ENCODE data around the gene NDUFA13. TPM values are rescaled to one million over a fixed set of nuclear protein-coding genes. Genes with fewer than 3 reads are reported as not detected.

NDUFA13 gene
- total RNA-seq, 1 experiment from 2014 or later: 339 TPM

DNA sequence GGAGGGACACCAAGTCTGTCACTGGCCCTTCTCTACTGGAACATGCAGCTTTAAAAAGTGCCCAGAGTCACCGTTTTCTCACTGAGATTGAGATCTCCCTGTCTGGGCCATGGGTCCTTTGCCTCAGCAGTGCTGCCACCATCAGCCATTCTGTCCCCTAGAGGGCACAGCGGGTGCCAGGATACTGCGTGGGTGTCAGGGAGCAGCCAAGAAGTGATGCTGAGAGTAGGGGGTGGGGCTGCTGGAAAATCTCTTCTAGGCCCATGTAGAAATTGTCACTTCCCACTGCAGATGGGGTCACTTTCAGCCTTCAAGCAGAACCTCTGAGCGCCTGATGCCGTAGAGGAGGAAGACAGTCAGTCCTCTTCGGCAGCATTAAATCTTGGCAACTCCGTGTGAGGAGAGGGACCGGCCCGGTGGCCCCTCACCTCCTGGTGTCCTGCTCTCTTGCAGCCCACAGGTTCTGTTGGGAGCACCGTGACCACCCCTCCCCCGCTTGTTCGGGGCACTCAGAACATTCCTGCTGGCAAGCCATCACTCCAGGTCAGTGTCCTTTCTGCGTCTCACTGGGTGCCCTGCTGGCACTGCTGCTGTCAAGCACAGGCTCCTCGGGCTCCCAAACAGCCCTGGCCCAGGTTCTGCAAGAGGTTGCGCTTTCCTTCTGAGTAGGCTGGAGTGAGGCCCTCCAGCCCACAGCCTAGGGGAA, 22.0 kb upstream of the NDUFA13 start:
- DNase-seq (ENCODE audit: low read depth, low spot score) (no peak), ATAC-seq (no peak)
- Histone ChIP-seq H3K27me3 (ENCODE audit: insufficient read depth, low read length) (no peaks in the 10 kb centered on the region), H2AFZ (ENCODE audit: low read depth, low read length, poor library complexity, severe bottlenecking) (no peak overlapping the region), H3K4me1 (ENCODE audit: control insufficient read depth in 1 of 2, insufficient read depth in 2 of 2, low read length in 2 of 2) (peaks cover 8 to 18% of the 10 kb centered on the region in 2 experiments), H3K4me2 (ENCODE audit: low read length) (no peak overlapping the region), H3K36me3 (ENCODE audit: control insufficient read depth in 1 of 2, insufficient read depth in 2 of 2, low read length in 2 of 2) (peaks cover 23 to 43% of the 10 kb centered on the region in 2 experiments; a peak in 3 of 4 replicates), H3K9me2 (ENCODE audit: insufficient read depth) (no peaks in the 10 kb centered on the region), H3K9me3 (ENCODE audit: control insufficient read depth in 1 of 2, insufficient read depth in 1 of 2, low read depth in 1 of 2, low read length in 2 of 2) (no peaks in the 10 kb centered on the region), H3K4me3 (replicated peaks in 1 of 2; ENCODE audit: low read depth in 1 of 2, low read length in 2 of 2) (no peak overlapping the region), H3K9ac (ENCODE audit: low read length) (no peak overlapping the region), H3K27ac (ENCODE audit: low read depth, low read length) (no peak overlapping the region), H3K79me2 (ENCODE audit: insufficient read depth, low read length) (peaks cover 75% of the 10 kb centered on the region), H4K20me1 (ENCODE audit: insufficient read depth) (peaks cover 10% of the 10 kb centered on the region; the same call in 1 of the 2 replicates)
- ChIA-PET RAD21 (ENCODE audit: low non-redundant PET in 1 of 2, low total read pairs in 2 of 2, uncharacterized antibody in 2 of 2, unreplicated experiment in 2 of 2) (no interaction called here), POLR2A (no interaction called here), CTCF (no interaction called here)
- BruUV-seq (replicated peaks): no TSS peak
- intact Hi-C loops (cut with micrococcal nuclease): loop anchor here (5.0 kb wide), 1 partner anchor 347 kb away; no protein-coding TSS in a partner anchor
- TF ChIP-seq EZH2phosphoT487 (IDR thresholded peaks at IDR 0.05; ENCODE audit: borderline replicate concordance) (no peak), ZFX (IDR thresholded peaks at IDR 0.05) (no peak), POLR2A (IDR thresholded peaks at IDR 0.05; ENCODE audit: borderline replicate concordance, extremely low read depth, insufficient read depth, insufficient read length) (no peak)
- TF ChIP-seq, protein P1, sequence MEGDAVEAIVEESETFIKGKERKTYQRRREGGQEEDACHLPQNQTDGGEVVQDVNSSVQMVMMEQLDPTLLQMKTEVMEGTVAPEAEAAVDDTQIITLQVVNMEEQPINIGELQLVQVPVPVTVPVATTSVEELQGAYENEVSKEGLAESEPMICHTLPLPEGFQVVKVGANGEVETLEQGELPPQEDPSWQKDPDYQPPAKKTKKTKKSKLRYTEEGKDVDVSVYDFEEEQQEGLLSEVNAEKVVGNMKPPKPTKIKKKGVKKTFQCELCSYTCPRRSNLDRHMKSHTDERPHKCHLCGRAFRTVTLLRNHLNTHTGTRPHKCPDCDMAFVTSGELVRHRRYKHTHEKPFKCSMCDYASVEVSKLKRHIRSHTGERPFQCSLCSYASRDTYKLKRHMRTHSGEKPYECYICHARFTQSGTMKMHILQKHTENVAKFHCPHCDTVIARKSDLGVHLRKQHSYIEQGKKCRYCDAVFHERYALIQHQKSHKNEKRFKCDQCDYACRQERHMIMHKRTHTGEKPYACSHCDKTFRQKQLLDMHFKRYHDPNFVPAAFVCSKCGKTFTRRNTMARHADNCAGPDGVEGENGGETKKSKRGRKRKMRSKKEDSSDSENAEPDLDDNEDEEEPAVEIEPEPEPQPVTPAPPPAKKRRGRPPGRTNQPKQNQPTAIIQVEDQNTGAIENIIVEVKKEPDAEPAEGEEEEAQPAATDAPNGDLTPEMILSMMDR (IDR thresholded peaks at IDR 0.05 in 2 of 3, conservative IDR thresholded peaks at IDR 0.05 in 1 of 3; ENCODE audit: borderline replicate concordance in 1 of 3, insufficient read depth in 1 of 3, low read depth in 2 of 3, low read length in 2 of 3): peak in 1 of 3 experiments; percentile 15; a peak in 2 of 6 replicates

Data from HCT116 (cell line).